HepG2 (cell line): ENCODE measurements around the gene CD79A. TPM values are rescaled to one million over a fixed set of nuclear protein-coding genes. Genes with fewer than 3 reads are reported as not detected.

Experiments
- ATAC-seq: fragments of 200-7000 bp; cut with Tn5 transposase; 3 replicates; pipeline ENCODE4 v1.9.1; 2020; ENCODE audit warnings: mild to moderate bottlenecking, moderate library complexity
- BruUV-seq: library from RNA; stranded (reverse); fragments of 400-500 nt; replicated peaks from 2 replicates; lab custom pipeline; 2021; lab: Mats Ljungman, UMichigan
- CTCF ChIA-PET: fragments of 300-600 bp; formaldehyde crosslinking; extraction: SDS; loops from one replicate; lab custom pipeline; 2021; ENCODE audit warnings: low total read pairs, inconsistent platforms, low intra/inter-chr PET ratio; lab: Yijun Ruan, JAX
- POLR2A ChIA-PET: fragments of 350-600 bp; sonication (Branson Sonifier 250); formaldehyde crosslinking; loops from one replicate; lab custom pipeline; 2020; ENCODE audit warnings: antibody characterized with exemption, inconsistent platforms; lab: Yijun Ruan, JAX
- DNase-seq: peaks from one replicate; pipeline ENCODE4 v3.0.0-alpha.2; 2015; ENCODE audit warnings: low spot score
- FAIRE-seq: peaks from 3 replicates; lab custom pipeline; 2011; peaks lifted over from hg19 to GRCh38; lab: Jason Lieb, UNC
- H2AFZ ChIP-seq: one replicate; pipeline ENCODE4 v1.6.1; 2011; ENCODE audit warnings: low read length, inconsistent platforms
- H3K27ac ChIP-seq: fragments of 300-600 bp; 3 replicates; pipeline ENCODE4 v1.8.0; 2011; ENCODE audit warnings: mixed run types, mild to moderate bottlenecking, mixed read lengths, low read length, inconsistent platforms; ENCODE audit not compliant: insufficient read depth; ENCODE audit errors: extremely low read length
- H3K27me3 ChIP-seq, 2 experiments: fragments of 200-600 bp in 1 of 2; 2 replicates in 1 of 2; 3 replicates in 1 of 2; pipeline versions ENCODE4 v1.6.0 to v1.8.0; 2011; ENCODE audit warnings: low read length in 2 of 2, mild to moderate bottlenecking in 2 of 2, moderate library complexity in 2 of 2, inconsistent platforms in 1 of 2; ENCODE audit not compliant: insufficient read depth in 2 of 2, control insufficient read depth in 1 of 2
- H3K36me3 ChIP-seq, 2 experiments: fragments of 200-600 bp in 1 of 2; replicated peaks in 1 of 2; 2 replicates in 1 of 2; 3 replicates in 1 of 2; pipeline versions ENCODE4 v1.5.1 to v1.8.0; 2011; ENCODE audit warnings: low read length in 2 of 2, inconsistent platforms in 1 of 2; ENCODE audit not compliant: insufficient read depth in 2 of 2, control insufficient read depth in 1 of 2
- H3K4me1 ChIP-seq: 2 replicates; pipeline ENCODE4 v1.5.1; 2012; ENCODE audit warnings: low read length, inconsistent platforms; ENCODE audit not compliant: insufficient read depth
- H3K4me2 ChIP-seq: 2 replicates; pipeline ENCODE4 v1.6.0; 2011; ENCODE audit warnings: low read depth, low read length, inconsistent platforms
- H3K4me3 ChIP-seq, 3 experiments: fragments of 200-600 bp in 1 of 3; sonication (generic), shearing (Covaris generic) in 1 of 3; replicated peaks in 1 of 3; 2 replicates each; pipeline ENCODE4 v1.5.1; 2011 to 2016; ENCODE audit warnings: low read length in 3 of 3, inconsistent platforms in 2 of 3, low read depth in 2 of 3, mild to moderate bottlenecking in 2 of 3, control low read depth in 1 of 3, mixed read lengths in 1 of 3; ENCODE audit not compliant: insufficient read depth in 1 of 3
- H3K79me2 ChIP-seq: one replicate; pipeline ENCODE4 v1.6.1; 2011; ENCODE audit warnings: low read length, inconsistent platforms; ENCODE audit not compliant: insufficient read depth
- H3K9ac ChIP-seq: 2 replicates; pipeline ENCODE4 v1.6.0; 2011; ENCODE audit warnings: mild to moderate bottlenecking, low read depth, low read length, inconsistent platforms; ENCODE audit not compliant: insufficient read depth
- H3K9me3 ChIP-seq: 2 replicates; pipeline ENCODE4 v1.5.1; 2012; ENCODE audit warnings: mild to moderate bottlenecking, low read length
- H4K20me1 ChIP-seq: 2 replicates; pipeline ENCODE4 v1.6.0; 2011; ENCODE audit warnings: inconsistent platforms, mild to moderate bottlenecking, low read length, moderate library complexity; ENCODE audit not compliant: insufficient read depth
- AGO2 ChIP-seq: fragments of 200-400 bp; formaldehyde crosslinking; optimal IDR thresholded peaks from 2 replicates; pipeline ENCODE3; 2017; ENCODE audit warnings: mild to moderate bottlenecking, low read depth, low read length, moderate library complexity
- CC2D1A ChIP-seq: sonication (generic); formaldehyde crosslinking; IDR thresholded peaks from 2 replicates; pipeline ENCODE4 v1.8.1; 2023; ENCODE audit warnings: mild to moderate bottlenecking, missing genetic modification reagents
- JUNB ChIP-seq: sonication (generic); formaldehyde crosslinking; IDR thresholded peaks from 2 replicates; pipeline ENCODE4 v1.8.0; 2022; ENCODE audit warnings: missing genetic modification reagents, mild to moderate bottlenecking, borderline replicate concordance
- POLR2A ChIP-seq, 2 experiments: IDR thresholded peaks; 2 replicates each; pipeline ENCODE4 v1.6.1; 2011; ENCODE audit warnings: low read depth in 2 of 2, low read length in 2 of 2, mild to moderate bottlenecking in 1 of 2, moderate library complexity in 1 of 2; ENCODE audit not compliant: insufficient read depth in 1 of 2
- POLR2AphosphoS5 ChIP-seq: IDR thresholded peaks from 2 replicates; pipeline ENCODE4 v1.6.1; 2012; ENCODE audit warnings: low read depth, low read length
- POLR2G ChIP-seq: fragments of 200-400 bp; formaldehyde crosslinking; IDR thresholded peaks from 2 replicates; pipeline ENCODE4 v1.6.1; 2018; ENCODE audit warnings: mild to moderate bottlenecking, low read depth, low read length, moderate library complexity
- RBFOX2 ChIP-seq: fragments of 200-400 bp; formaldehyde crosslinking; IDR thresholded peaks from 2 replicates; pipeline ENCODE4 v1.6.1; 2017; ENCODE audit warnings: low read depth, mild to moderate bottlenecking, low read length
- RBM22 ChIP-seq: fragments of 200-400 bp; formaldehyde crosslinking; optimal IDR thresholded peaks from 2 replicates; pipeline ENCODE3; 2017; ENCODE audit warnings: mild to moderate bottlenecking, low read length, moderate library complexity
- ZNF468 ChIP-seq: sonication (generic); formaldehyde crosslinking; IDR thresholded peaks from 2 replicates; pipeline ENCODE4 v1.8.0; 2022; ENCODE audit warnings: mild to moderate bottlenecking, moderate library complexity, missing genetic modification reagents
- ZNF484 ChIP-seq: sonication (generic); formaldehyde crosslinking; IDR thresholded peaks from 2 replicates; pipeline ENCODE4 v1.5.1; 2020; ENCODE audit warnings: mild to moderate bottlenecking, low read depth, missing genetic modification reagents, borderline replicate concordance
- ZNF891 ChIP-seq: sonication (generic); formaldehyde crosslinking; IDR thresholded peaks from 2 replicates; pipeline ENCODE4 v1.5.0; 2020; ENCODE audit warnings: mild to moderate bottlenecking, missing genetic modification reagents
- ZSCAN9 ChIP-seq: IDR thresholded peaks from 2 replicates; pipeline ENCODE4 v1.6.1; 2016; ENCODE audit warnings: borderline replicate concordance
- WGBS: methylation state at CpG from one replicate; pipeline ENCODE4 v1.1.6; 2017; ENCODE audit warnings: low lambda C conversion rate; 5-methylcytosine and 5-hydroxymethylcytosine counted together
- in situ Hi-C: cut with HindIII; loops from 2 replicates; pipeline ENCODE4 v1.10.0; 2017; ENCODE audit warnings: low pct_unique_long_range_greater_than_20kb; ENCODE audit not compliant: extremely low pct_ligation_motif_present
- intact Hi-C: fragments of 100-400 bp; cut with micrococcal nuclease; formaldehyde crosslinking; loops from one replicate; pipeline ENCODE4 v1.10.0; 2022; ENCODE audit not compliant: unreplicated experiment
- polyA plus RNA-seq, 8 experiments: library from polyadenylated mRNA; depleted of rRNA in 3 of 8; stranded (reverse) in 7 of 8; unstranded in 1 of 8; fragments of >200 nt; fragmentation: Illumina TruSeq in 4 of 8; extraction: Trizol in 4 of 8; gene quantifications; 2 replicates each; pipeline versions ENCODE4 v1.2.1 to v1.2.3, GENCODE V29; 2011 to 2016; ENCODE audit warnings: low read depth in 4 of 8, missing spikeins in 1 of 8, mixed read lengths in 1 of 8; ENCODE audit not compliant: insufficient read depth in 1 of 8
- total RNA-seq, 5 experiments: library from RNA; depleted of rRNA; stranded (reverse); fragments of >200 nt; fragmentation: Illumina TruSeq; extraction: Trizol; gene quantifications; 2 replicates each; pipeline ENCODE4 v1.2.3, GENCODE V29; 2016; ENCODE audit warnings: low read depth in 1 of 5

CD79A gene
- total and polyA plus RNA-seq, 2 of the 13 experiments (the other 11 are each of a cell fraction or from before 2014, with no cell fraction given): 0.24 to 0.33 TPM

DNA sequence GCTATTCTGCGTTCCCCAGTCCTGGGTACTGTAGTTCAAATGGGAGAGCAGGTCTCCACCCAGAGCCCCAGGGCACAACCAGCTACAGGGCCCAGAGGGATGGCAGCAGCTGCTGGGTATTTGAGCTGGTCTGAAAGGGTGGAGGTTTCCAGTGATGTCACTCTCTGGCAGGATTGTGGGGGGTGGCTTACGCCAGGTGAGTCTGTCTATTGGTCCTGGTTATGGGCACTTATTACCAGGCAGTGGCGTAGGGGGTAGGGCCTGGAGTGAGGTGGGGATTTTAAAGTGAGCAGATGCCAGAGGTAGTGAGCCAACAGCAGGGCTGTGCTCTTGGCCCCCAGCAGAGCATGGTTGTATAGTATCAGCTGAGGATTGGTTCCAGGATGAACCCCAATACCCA is 10.8 kb upstream of the CD79A start:
- Histone ChIP-seq H3K27me3 (no peaks in the 10 kb centered on the region), H3K79me2 (peaks cover 57% of the 10 kb centered on the region), H4K20me1 (peaks cover 92% of the 10 kb centered on the region), H3K4me1 (peaks cover 87% of the 10 kb centered on the region), H3K9me3 (no peaks in the 10 kb centered on the region), H3K4me3 (no peak overlapping the region; a peak in 1 of 6 replicates), H3K9ac (no peak overlapping the region), H3K4me2 (no peak overlapping the region), H2AFZ (no peak overlapping the region), H3K36me3 (peaks cover 39 to 88% of the 10 kb centered on the region in 2 experiments), H3K27ac (no peak overlapping the region)
- FAIRE-seq (no peak), ATAC-seq (no peak), DNase-seq (no peak)
- CTCF ChIA-PET: no interaction called here
- WGBS: 94% methylated on average over 3 of the region's 3 CpGs
- TF ChIP-seq ZNF891 (CRISPR knock-in tag) (no peak), CC2D1A (CRISPR knock-in tag) (no peak), ZNF484 (no peak), POLR2A (IDR thresholded peaks at IDR 0.05; ENCODE audit: insufficient read depth in 1 of 2, low read depth in 2 of 2, low read length in 2 of 2) (peak in 1 of 2 experiments; percentile 33; a peak in 1 of 4 replicates), RBM22 (peak; percentile 73)
- POLR2A ChIA-PET: interaction anchor here (1.0 kb wide), 1 partner anchor 22 kb away, joined by 4 read pairs; no protein-coding TSS in a partner anchor
- BruUV-seq: no TSS peak
- in situ Hi-C loops (no loop called here), intact Hi-C loops (no loop called here)

DNA sequence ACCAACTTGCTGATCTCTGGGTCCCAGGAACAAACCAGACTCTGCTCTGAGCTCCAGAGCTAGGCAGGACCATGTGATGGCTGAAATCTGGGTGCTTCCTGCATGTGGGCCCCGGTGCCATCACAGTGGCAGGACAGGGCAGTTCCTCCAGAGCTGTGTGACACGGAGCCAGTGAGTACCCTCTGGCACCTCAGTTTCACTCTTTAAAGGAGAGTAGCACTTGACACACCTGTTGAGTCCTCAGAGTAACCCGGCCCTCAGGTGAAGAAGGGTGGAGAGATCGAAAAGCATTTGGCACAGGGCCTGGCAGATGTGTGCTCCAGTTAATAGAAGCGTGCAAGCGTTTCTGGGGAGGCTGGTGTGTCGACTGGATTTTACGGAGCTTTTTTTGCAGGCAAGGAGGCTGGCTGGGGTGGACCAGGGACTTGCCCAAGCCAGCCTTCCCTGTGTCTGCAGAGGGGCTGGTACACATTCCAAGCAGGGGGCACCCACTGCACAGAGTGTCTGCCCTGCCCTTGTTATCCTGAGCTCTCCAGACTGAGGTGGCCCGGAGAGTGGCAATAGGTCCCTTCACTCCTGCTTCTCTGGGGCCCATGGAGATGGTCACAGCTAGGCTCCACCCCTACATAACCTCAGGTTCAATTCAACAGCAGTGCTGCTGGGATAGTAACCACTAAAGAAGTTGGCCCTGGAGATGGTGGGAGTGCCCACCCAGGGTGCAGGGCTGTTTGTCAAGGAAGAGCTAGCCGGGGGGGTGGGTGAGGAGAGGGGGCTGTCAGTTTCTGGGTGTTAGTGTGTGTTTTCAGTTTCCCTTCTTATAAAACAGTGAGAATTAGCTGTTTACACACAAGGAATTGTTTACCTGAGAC is 8.7 kb upstream of the CD79A start:
- in situ Hi-C loops (no loop called here), intact Hi-C loops (no loop called here)
- Histone ChIP-seq H3K4me2 (no peak overlapping the region), H4K20me1 (peaks cover 88% of the 10 kb centered on the region), H3K4me1 (peaks cover 67% of the 10 kb centered on the region), H2AFZ (no peak overlapping the region), H3K4me3 (no peak overlapping the region), H3K9me3 (no peaks in the 10 kb centered on the region), H3K79me2 (peaks cover 36% of the 10 kb centered on the region), H3K27me3 (no peaks in the 10 kb centered on the region), H3K9ac (no peak overlapping the region), H3K27ac (peak overlapping the region; percentile 29), H3K36me3 (peaks cover 29 to 75% of the 10 kb centered on the region in 2 experiments)
- ATAC-seq (peak; percentile 1; the same call in 1 of the 3 replicates), DNase-seq (no peak), FAIRE-seq (no peak)
- 94% methylated on average over 8 of the region's 10 CpGs for WGBS
- POLR2A ChIA-PET: interaction anchor here (6.9 kb wide), 1 partner anchor 8 kb away, joined by 72 read pairs; the partner anchor contains the start of gene RPS19
- BruUV-seq: no TSS peak
- TF ChIP-seq POLR2A (IDR thresholded peaks at IDR 0.05; ENCODE audit: insufficient read depth in 1 of 2, low read depth in 2 of 2, low read length in 2 of 2) (peak in 1 of 2 experiments; percentile 43; a peak in 1 of 4 replicates), AGO2 (peak; percentile 66), ZNF468 (CRISPR knock-in tag) (no peak), POLR2AphosphoS5 (0 out of 2 replicates have a peak, but pooled peaks have one; percentile 27), ZSCAN9 (CRISPR knock-in tag) (no peak), JUNB (CRISPR knock-in tag) (no peak), POLR2G (peak; percentile 4), RBFOX2 (peak; percentile 53; the same call in 1 of the 2 replicates)
- CTCF ChIA-PET: no interaction called here
